ENCODE results near the gene HERPUD2.
"Not testable (repeated sequence)": the region's sequence is repeated elsewhere in the genome, so short reads cannot be mapped to it uniquely, and the experiment has no call there.

Gene HERPUD2

DNA sequence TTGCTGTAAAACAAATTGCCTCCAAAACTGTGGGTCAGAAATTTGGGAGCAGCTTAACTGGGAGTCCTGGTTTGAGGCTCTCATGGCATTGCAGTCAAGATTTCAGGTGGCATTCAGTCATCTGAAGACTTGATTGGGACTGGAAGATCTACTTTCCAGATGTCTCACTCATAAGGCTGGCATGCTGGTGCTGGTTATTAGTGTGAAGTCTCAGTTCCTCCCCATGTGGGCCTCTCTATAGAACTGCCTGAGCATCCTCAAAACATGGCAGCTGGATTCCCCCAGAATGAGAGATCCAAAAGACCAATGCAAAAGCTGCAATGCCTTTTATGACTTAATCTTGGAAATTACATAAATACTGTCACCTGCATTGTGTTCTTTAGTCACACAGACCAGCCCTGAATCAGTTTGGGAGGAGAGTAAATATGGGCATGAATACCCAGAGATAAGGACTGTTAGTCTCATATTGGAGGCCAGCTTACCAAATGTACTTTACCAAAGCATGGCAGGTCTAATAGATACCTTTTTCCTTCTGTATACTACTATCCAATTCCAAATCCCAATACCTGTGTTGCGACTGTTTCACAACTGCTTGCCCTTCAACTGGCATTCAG is 6.5 kb upstream of the HERPUD2 start:
- H3K27ac Mint-ChIP-seq, result no peak overlapping the region
- no peak overlapping the region for H3K4me3 Mint-ChIP-seq
- TF ChIP-seq, protein P1, sequence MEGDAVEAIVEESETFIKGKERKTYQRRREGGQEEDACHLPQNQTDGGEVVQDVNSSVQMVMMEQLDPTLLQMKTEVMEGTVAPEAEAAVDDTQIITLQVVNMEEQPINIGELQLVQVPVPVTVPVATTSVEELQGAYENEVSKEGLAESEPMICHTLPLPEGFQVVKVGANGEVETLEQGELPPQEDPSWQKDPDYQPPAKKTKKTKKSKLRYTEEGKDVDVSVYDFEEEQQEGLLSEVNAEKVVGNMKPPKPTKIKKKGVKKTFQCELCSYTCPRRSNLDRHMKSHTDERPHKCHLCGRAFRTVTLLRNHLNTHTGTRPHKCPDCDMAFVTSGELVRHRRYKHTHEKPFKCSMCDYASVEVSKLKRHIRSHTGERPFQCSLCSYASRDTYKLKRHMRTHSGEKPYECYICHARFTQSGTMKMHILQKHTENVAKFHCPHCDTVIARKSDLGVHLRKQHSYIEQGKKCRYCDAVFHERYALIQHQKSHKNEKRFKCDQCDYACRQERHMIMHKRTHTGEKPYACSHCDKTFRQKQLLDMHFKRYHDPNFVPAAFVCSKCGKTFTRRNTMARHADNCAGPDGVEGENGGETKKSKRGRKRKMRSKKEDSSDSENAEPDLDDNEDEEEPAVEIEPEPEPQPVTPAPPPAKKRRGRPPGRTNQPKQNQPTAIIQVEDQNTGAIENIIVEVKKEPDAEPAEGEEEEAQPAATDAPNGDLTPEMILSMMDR (IDR thresholded peaks at IDR 0.05; ENCODE audit: unreplicated experiment in 3 of 3), result no peak
- H3K9me3 Mint-ChIP-seq, result no peaks in the 10 kb centered on the region
- H3K27me3 Mint-ChIP-seq (ENCODE audit: low read depth), result no peaks in the 10 kb centered on the region
- H3K4me1 Mint-ChIP-seq, result peaks cover 24% of the 10 kb centered on the region
- H3K36me3 Mint-ChIP-seq (ENCODE audit: low read depth), result peaks cover 9% of the 10 kb centered on the region

DNA sequence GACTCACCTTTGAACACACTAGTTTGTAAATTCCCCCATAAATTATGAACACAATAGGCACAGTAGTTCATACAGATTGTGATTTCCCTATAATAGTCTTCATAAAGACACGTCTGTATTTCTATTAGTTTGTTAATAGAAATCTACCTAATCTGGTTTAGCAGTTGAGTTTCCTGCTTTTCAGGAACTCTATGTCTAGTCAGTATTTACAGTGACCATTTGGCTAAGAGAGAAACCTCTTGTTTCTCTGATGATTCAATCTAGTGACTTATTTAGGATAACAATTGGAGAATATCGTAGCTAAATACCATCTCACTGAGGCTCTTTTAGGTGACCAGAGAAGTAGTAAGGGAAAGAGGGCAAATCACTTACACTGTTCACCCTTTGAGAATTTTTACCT is 5.9 kb upstream of the HERPUD2 start:
- Mint-ChIP-seq H3K36me3 (ENCODE audit: low read depth) (peaks cover 9% of the 10 kb centered on the region), H3K4me3 (no peak overlapping the region), H3K27ac (no peak overlapping the region), H3K27me3 (ENCODE audit: low read depth) (no peaks in the 10 kb centered on the region), H3K9me3 (no peaks in the 10 kb centered on the region), H3K4me1 (peaks cover 26% of the 10 kb centered on the region)
- TF ChIP-seq, protein P1 (IDR thresholded peaks at IDR 0.05; ENCODE audit: unreplicated experiment in 3 of 3), result no peak

DNA sequence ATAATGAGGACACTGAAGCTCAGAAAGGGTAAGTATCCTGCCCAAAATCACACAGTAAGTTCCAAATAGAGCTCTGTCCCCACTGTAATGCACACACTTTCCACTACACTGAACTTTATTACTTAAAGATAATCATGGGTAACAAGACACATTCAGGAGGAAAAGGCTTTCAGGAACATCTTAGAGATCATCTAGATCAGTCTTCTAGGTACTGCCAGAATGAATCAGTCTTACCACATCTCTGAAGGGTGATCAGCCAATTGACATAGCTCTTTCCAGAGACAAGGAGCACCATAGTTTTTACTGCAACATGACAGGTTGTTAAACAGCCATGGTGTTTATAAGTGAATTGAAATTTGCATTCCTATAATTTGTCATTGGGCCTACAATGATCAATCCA is 5.4 kb upstream of the HERPUD2 start:
- Mint-ChIP-seq H3K4me3 (no peak overlapping the region), H3K9me3 (no peaks in the 10 kb centered on the region), H3K4me1 (peaks cover 27% of the 10 kb centered on the region), H3K27me3 (ENCODE audit: low read depth) (no peaks in the 10 kb centered on the region), H3K27ac (no peak overlapping the region), H3K36me3 (ENCODE audit: low read depth) (peaks cover 9% of the 10 kb centered on the region)
- TF ChIP-seq, protein P1 (IDR thresholded peaks at IDR 0.05; ENCODE audit: unreplicated experiment in 3 of 3), result no peak

DNA sequence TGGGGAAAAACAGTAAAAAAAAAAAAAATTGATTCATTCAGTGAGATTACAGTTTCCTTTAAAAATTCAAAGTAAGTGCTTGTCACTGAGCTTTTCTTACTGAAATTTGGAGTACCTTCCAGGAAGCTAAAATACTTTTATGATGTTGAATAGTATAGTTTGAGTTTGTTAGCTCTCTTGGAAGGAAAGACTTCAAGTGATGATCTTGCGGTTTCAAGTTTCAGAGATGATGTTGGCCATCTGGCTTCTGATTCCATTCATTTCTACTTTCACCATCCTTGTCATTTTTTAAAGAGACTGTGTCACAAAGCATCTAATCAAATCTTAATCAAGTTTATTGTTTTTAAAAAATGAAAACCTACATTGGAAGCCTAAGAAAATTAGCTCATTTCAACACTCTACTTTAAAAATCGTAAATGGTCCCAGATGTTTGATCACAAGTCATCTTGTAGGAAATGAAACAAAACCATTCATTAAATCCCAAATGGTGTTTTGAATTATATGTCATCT is 4.9 kb upstream of the HERPUD2 start:
- no peaks in the 10 kb centered on the region for H3K9me3 Mint-ChIP-seq
- TF ChIP-seq, protein P1 (IDR thresholded peaks at IDR 0.05; ENCODE audit: unreplicated experiment in 3 of 3), result no peak
- H3K27ac Mint-ChIP-seq, result no peak overlapping the region
- peaks cover 9% of the 10 kb centered on the region for H3K36me3 Mint-ChIP-seq (ENCODE audit: low read depth)
- peaks cover 29% of the 10 kb centered on the region for H3K4me1 Mint-ChIP-seq
- H3K4me3 Mint-ChIP-seq, result no peak overlapping the region
- H3K27me3 Mint-ChIP-seq (ENCODE audit: low read depth), result no peaks in the 10 kb centered on the region

DNA sequence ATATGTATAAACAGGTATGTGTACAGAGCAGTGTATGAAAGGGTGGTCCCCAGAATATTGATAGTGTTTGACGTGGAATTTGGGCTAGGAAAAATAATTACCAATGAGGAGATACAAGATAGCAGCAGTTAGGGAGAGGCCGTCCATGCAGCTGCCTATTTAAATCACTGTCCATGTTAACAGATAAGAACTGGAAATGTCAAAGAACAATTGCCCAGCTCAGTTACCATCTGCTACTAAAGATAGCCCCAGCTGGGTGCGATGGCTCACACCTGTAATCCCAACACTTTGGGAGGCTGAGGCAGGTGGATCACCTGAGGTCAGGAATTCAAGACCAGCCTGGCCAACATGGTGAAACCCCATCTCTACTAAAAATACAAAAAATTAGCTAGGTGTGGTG is 3.4 kb upstream of the HERPUD2 start:
- H3K9me3 Mint-ChIP-seq; H3K27ac Mint-ChIP-seq; H3K36me3 Mint-ChIP-seq (ENCODE audit: low read depth); H3K27me3 Mint-ChIP-seq (ENCODE audit: low read depth): not testable (repeated sequence)
- H3K4me1 Mint-ChIP-seq, result peaks cover 38% of the 10 kb centered on the region
- peak overlapping the region in 1 of 3 experiments; percentile 31 for H3K4me3 Mint-ChIP-seq

DNA sequence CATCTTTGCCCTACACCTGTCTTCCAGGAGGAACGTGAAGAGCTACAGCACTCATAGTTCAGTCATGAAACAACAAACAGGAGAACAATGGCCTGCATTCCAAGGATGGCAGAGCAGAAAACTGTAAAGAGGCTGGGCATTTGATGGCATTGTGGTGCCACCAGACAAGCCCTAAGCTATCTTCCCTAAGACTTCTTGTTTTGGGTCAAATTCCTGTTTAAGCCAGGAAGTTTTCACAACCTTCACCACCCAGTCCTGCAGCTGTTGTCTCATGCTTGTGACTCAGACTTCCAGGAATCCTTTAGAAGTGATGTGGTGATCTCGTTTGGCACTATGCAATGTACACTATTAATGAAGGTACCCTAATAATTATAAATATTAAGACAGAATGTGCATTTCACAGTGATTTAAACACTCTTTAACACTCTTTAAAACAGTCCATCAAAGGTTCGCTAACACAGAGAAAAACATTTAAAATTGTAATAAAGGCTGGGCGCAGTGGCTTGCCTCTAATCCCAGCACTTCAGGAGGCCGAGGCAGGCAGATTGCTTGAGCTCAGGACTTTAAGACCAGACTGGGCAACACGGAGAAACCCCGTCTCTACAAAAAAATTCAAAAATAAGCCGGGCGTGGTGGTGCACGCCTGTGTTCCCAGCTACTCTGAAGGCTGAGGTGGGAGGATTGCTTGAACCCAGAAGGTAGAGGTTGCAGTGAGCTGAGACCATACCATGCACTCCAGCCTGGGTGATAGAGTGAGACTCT is 2.7 kb upstream of the HERPUD2 start:
- Mint-ChIP-seq H3K9me3 (no peaks in the 10 kb centered on the region), H3K27ac (peak overlapping the region; percentile 25 to 88 (median 61)), H3K36me3 (ENCODE audit: low read depth) (peaks cover 15% of the 10 kb centered on the region), H3K4me3 (peak overlapping the region in 2 of 3 experiments; percentile 98 to 99), H3K27me3 (ENCODE audit: low read depth) (no peaks in the 10 kb centered on the region), H3K4me1 (peaks cover 46% of the 10 kb centered on the region)
- TF ChIP-seq, protein P1 (IDR thresholded peaks at IDR 0.05; ENCODE audit: unreplicated experiment in 3 of 3), result no peak

Measured in nephron (organoid).